Testis (tissue), 2 donors: ENCODE data around the gene TERB1.

ENCODE experiments used
- POLR2A ChIP-seq: fragments of 450-650 bp; IDR thresholded peaks from one replicate; pipeline ENCODE4 v1.6.1; 2017; ENCODE audit warnings: antibody characterized with exemption, mild to moderate bottlenecking, moderate library complexity
- TF ChIP-seq, protein P1 (sequence below), 3 experiments: fragments of 450-650 bp in 2 of 3; fragments of 200-600 bp in 1 of 3; sonication (generic) in 1 of 3; IDR thresholded peaks; one replicate each; pipeline ENCODE4 v1.5.1; 2016 to 2019; ENCODE audit warnings: antibody characterized with exemption in 3 of 3, mild to moderate bottlenecking in 2 of 3, moderate library complexity in 1 of 3

GRCh38 chr16:66754211-66754610, 47.2 kb downstream of the TERB1 start:
- TF ChIP-seq, protein P1, sequence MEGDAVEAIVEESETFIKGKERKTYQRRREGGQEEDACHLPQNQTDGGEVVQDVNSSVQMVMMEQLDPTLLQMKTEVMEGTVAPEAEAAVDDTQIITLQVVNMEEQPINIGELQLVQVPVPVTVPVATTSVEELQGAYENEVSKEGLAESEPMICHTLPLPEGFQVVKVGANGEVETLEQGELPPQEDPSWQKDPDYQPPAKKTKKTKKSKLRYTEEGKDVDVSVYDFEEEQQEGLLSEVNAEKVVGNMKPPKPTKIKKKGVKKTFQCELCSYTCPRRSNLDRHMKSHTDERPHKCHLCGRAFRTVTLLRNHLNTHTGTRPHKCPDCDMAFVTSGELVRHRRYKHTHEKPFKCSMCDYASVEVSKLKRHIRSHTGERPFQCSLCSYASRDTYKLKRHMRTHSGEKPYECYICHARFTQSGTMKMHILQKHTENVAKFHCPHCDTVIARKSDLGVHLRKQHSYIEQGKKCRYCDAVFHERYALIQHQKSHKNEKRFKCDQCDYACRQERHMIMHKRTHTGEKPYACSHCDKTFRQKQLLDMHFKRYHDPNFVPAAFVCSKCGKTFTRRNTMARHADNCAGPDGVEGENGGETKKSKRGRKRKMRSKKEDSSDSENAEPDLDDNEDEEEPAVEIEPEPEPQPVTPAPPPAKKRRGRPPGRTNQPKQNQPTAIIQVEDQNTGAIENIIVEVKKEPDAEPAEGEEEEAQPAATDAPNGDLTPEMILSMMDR (IDR thresholded peaks at IDR 0.05): no peak
- TF ChIP-seq POLR2A: no peak
